ENCODE measurements around the gene TOE1. TPM values are rescaled to one million over a fixed set of nuclear protein-coding genes. Genes with fewer than 3 reads are reported as not detected.
"Not testable (repeated sequence)": the region's sequence is repeated elsewhere in the genome, so short reads cannot be mapped to it uniquely, and the experiment has no call there.

The TOE1 gene
- total RNA-seq (2014; rRNA removed; shearing (Covaris generic)): 28.7 and 30.0 TPM in 2 replicates

DNA sequence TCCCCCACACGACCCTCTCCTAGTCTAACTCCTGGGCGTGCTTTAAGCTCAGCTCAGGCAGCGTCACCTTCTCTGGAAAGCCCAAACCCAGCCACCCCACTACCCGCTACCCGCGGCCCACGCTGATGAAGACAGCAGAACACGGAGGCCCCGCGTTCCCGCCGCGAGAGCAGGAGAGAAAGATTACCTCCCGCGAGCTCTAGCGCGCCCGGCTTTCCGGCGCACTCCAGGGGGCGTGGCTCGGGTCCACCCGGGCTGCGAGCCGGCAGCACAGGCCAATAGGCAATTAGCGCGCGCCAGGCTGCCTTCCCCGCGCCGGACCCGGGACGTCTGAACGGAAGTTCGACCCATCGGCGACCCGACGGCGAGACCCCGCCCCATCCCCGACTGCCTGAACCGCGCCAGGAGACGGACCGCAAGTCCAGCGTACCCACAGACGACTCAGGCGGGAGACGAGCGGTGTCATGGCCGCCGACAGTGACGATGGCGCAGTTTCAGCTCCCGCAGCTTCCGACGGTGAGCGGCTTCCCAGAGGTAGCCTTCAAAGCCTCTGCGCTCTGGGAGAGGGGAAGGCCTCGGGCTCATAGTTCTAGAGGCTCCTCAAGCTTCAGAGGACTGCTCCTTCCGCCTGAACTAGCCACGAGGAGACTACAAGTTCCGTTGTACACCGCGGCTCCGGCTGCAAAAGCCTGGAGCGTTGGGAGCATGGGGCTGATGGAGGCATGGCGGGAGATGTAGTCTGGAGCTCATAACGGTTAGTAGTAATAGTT is at the start of gene TOE1, which contains the start of gene MUTYH:
Gene TOE1 (plus strand): TSS at position 382 of the 770 bp plus-strand sequence. CDS start 83 bp downstream, at position 465.
Gene MUTYH (minus strand): TSS at position 652 of the 770 bp plus-strand sequence. CDS start 5,935 bp downstream, outside the sequence.
- Histone ChIP-seq H3K9me3 (replicated peaks) (no peaks in the 10 kb centered on the region), H3K4me3 (peak within 1 kb of the TSS; percentile 72), H3K36me3 (peaks cover 31% of the 10 kb centered on the region), H3K27me3 (no peaks in the 10 kb centered on the region), H3K4me1 (no peaks in the 10 kb centered on the region; the same call in 1 of the 2 replicates), H3K27ac (peak within 1 kb of the TSS; percentile 90)
- DNase-seq: peak; percentile 95 to 98

DNA sequence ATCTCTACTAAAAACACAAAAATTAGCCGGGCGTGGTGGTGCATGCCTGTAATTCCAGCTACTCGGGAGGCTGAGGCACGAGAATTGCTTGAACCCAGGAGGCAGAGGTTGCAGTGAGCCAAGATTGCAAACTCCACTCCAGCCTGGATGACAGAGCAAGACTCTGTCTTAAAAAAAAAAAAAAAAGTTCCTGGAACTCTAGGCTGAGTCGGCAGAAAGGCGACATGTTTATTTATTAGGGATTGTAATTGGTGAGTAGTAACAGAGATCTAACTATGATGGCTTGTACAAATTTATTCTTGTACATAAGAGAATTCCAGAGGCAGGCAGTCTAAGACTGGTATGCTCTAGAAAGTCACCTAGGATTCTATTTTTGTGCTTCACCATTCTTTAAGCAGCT is 49.0 kb upstream of the TOE1 start:
- not testable (repeated sequence) for H3K9me3 ChIP-seq (replicated peaks); H3K36me3 ChIP-seq; H3K4me3 ChIP-seq; H3K4me1 ChIP-seq; DNase-seq; H3K27ac ChIP-seq; H3K27me3 ChIP-seq

DNA sequence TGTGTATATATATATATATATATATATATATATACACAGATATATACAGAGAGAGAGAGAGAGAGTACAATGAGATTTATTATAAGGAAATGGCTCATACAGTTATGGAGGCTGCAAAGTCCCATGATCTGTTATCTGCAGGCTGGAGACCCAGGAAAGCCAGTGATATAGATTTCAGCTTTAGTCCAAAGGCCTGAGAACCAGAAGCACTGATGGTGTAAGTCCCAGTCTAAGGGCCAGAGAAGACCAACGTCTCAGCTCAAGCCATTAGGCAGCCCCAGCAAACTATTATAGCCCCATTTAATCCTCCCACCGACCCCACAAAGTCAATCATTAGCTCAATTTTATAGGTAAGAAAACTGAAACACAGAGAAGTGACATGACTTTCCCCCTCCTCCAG is 48.3 kb upstream of the TOE1 start:
- no peaks in the 10 kb centered on the region for H3K36me3 ChIP-seq
- no peak for DNase-seq
- H3K27ac ChIP-seq: no peak overlapping the region
- no peak overlapping the region for H3K4me3 ChIP-seq
- H3K4me1 ChIP-seq: no peaks in the 10 kb centered on the region
- no peaks in the 10 kb centered on the region for H3K27me3 ChIP-seq
- H3K9me3 ChIP-seq (replicated peaks): no peaks in the 10 kb centered on the region

DNA sequence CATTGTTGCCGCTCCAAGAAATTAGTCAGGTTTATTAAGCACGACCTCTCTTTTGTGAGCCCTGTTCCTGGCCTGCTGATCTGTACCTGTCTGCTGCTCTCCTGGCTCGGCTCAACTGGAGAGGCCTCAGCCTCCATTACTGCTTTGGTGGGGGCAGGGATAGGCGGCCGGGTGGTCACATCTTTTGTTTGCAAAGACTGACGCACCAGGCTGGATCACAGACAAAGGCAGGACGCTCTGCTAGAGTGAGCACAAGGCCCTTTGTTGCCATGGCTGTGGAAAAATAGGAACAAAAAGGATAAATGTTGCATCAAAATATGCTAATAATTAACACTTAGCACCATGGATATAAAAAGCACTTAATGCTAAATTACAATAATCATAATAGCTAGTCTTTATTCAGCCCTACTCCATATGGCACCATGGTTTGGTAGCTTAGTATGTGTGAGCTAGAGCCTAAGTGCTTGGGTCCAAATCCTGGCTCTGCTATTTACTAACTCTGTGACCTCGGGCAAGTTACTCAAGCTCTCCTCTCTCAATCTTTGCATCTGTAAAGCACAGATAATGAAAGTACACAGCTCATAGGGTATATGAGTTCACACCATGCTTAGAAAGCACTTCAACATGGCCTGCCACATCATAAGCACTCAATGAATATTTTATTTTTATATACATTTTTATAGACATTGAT is 42.2 kb upstream of the TOE1 start:
- Histone ChIP-seq H3K36me3 (no peaks in the 10 kb centered on the region), H3K27me3 (no peaks in the 10 kb centered on the region), H3K27ac (no peak overlapping the region), H3K9me3 (replicated peaks) (no peaks in the 10 kb centered on the region), H3K4me1 (no peaks in the 10 kb centered on the region), H3K4me3 (no peak overlapping the region)
- no peak for DNase-seq

DNA sequence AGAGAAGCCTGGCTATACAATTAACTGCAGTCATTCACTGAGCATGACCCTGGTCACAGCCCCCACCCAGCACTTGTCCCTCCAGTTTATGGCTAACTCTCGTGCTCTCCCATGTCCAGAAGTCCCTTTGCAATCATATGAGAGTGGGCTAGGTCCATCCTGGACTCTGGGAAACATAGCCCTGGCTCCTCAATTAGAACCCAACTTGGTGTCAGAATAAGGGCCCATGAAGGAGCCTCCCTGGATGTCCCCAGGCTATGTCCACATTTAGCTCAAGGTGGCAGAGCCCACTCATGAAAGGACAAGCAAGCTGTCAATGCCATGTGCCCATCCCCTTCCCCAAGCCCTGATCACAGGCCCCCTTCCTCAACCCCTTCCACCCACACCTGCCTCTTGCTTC is 40.7 kb upstream of the TOE1 start:
- H3K36me3 ChIP-seq: no peaks in the 10 kb centered on the region
- DNase-seq: no peak

DNA sequence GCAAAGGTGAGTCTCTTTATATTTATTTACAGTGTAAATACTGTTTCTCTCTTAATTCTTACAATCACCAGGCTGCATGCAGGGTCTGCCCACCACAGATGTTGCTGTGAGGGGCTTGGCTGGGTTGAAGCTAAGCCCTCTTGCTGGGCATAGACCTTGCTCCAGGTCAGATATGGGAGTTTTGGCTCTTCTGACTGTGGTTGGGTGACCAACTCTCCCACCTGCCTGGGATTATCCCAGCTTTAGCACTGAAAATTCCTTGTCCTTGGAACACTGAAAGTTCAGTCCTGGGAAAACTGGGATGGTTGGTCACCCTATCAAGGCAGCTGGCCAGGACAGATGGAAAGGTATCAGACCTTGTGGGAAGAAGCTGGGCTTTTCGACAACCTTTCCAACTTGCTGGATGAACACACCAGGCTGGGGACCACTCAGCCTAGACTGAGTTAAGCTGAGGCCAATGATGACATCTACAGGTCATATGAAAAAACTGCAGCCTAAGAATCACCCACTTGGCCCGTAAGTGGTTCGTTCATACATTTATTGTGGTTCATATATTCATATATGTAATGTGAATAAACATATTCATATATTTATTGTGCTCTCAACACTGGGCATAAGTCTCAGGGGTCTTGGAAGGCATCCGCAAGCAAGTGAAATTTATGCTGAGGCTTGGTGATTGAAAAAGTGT is 39.8 kb upstream of the TOE1 start:
- no peaks in the 10 kb centered on the region for H3K36me3 ChIP-seq
- DNase-seq: peak; percentile 57 to 85
- peaks cover 8% of the 10 kb centered on the region for H3K4me1 ChIP-seq
- no peak overlapping the region for H3K27ac ChIP-seq
- H3K4me3 ChIP-seq: no peak overlapping the region
- no peaks in the 10 kb centered on the region for H3K27me3 ChIP-seq
- no peaks in the 10 kb centered on the region for H3K9me3 ChIP-seq (replicated peaks)

More for the DNA sequence above, 40.7 kb upstream of the TOE1 start:
- Histone ChIP-seq H3K9me3 (replicated peaks) (no peaks in the 10 kb centered on the region), H3K4me1 (peaks cover under 1% of the 10 kb centered on the region; the same call in 1 of the 2 replicates), H3K27me3 (no peaks in the 10 kb centered on the region), H3K4me3 (no peak overlapping the region), H3K27ac (no peak overlapping the region)

DNA sequence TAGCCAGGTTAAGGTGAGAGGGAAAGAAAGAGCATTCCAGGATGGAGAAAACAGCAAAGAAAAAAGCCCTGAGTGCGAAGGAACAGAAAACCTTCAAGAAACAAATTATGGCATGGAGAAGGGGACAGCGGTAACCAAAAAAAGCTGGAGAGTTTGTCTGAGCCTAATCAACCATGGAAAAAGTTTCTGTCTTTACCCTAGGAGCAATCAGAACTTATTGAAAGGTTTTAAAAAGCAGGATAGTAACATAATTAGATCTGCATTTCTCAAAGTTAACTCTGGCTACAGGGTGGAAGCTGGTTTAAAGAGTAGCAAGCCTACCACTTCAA is 39.3 kb upstream of the TOE1 start:
- Histone ChIP-seq H3K36me3 (no peaks in the 10 kb centered on the region), H3K27me3 (no peaks in the 10 kb centered on the region), H3K4me1 (peaks cover 8% of the 10 kb centered on the region), H3K9me3 (replicated peaks) (no peaks in the 10 kb centered on the region), H3K4me3 (no peak overlapping the region), H3K27ac (no peak overlapping the region)
- DNase-seq: no peak

DNA sequence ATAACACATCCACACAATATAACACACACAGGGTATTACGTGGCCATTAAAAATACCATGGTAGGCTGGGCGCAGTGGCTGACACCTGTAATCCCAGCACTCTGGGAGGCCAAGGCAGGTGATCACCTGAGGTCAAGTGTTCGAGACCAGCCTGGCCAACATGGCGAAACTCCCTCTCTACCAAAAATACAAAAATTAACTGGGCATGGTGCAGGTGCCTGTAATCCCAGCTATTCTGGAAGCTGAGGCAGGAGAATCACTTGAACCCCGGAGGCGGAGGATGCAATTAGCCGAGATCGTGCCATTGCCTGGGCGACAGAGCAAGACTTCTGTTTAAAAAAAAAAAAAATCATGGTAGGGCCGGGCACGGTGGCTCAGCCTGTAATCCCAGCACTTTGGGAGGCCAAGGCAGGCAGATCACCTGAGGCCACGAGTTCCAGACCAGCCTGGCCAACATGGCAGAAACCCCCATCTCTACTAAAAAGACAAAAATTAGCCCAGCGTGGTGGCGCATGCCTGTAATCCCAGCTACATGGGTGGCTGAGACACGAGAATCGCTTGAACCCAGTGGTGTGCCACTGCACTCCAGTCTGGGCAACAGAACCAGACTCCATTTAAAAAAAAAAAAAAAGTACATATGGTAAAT is 37.3 kb upstream of the TOE1 start:
- Histone ChIP-seq H3K4me1 (peaks cover 8% of the 10 kb centered on the region), H3K27me3 (no peaks in the 10 kb centered on the region), H3K4me3 (peak overlapping the region; percentile 88), H3K9me3 (replicated peaks) (no peaks in the 10 kb centered on the region), H3K36me3 (no peaks in the 10 kb centered on the region), H3K27ac (no peak overlapping the region)
- DNase-seq: no peak

DNA sequence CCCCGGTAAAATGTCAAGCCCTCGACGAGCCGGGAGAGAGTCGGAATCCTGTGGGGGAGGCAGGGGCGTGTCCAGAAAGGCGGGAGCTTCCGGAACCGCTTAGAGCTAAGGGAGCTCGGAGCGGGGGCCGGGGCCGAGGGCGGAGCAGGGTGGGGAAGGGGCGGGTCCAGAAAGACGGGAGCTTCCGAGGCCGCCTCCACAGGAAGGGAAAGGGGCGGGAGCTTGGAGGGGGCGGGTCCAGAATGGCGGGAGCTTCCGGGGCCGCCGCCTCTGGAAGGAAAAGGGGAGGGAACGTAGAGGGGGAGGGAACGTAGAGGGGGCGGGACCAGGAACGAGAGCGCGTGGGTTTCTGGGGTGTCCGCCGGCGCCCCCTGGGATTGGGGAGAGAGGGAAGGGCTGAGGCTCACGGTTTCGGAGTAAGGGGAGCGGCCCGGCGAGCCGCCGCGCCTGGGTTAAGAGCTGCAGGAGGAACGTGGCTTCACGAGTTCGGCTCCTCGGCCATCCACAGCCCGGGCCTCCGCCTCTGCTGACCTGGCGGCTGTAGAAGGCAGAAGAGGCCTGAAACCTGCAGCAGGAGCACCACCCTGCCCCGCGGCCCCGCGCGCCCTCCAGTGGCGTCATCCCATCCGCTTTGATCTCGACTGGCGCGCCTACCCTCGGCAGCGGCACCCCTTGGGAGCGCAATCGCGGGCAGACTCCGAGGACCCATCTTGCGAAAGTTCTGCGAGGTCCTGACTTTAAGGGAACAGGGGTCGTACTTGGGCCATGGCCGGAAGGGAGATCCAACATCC is 36.3 kb upstream of the TOE1 start:
- H3K36me3 ChIP-seq: no peaks in the 10 kb centered on the region
- peak overlapping the region; percentile 77 for H3K27ac ChIP-seq
- H3K4me1 ChIP-seq: peaks cover 8% of the 10 kb centered on the region
- DNase-seq: peak; percentile 99
- H3K4me3 ChIP-seq: peak overlapping the region; percentile 88
- no peaks in the 10 kb centered on the region for H3K9me3 ChIP-seq (replicated peaks)
- no peaks in the 10 kb centered on the region for H3K27me3 ChIP-seq

DNA sequence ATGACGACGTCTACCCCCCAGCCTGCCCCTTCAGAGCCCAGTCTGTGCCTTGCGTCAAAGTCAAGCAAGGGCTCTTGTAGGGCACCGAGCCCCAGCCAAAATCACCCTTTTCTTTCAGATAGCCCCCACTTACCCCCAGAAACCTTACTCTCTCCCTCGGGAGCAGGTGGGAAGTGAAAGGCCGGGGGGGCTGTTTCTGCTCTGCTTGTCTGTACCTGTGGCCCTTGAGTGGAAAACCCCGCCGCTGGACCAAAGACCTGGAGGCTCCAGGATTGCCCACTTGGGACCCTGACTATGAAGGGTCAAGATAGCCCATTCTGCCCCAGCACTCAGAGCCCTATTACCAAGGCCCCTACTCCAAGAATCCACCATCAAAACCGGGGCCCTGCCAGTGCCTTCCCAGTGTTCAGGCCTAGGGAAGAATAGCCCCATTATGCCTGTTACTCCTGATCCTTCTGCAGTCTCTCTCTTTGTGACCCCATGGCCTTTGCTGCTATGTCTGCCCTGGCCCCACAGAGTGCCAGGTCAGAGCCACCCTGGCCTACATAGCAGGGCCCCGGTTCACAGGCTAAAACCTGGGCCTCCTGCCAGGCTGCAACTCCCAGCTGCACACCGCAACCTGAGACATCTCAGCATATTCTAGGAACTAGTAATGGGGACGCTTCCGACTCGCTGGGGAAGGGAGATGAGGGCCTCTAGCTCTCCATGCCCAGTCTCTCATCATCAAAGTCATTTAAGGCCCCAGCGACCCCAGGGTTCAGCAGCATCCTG is 35.5 kb upstream of the TOE1 start:
- H3K4me1 ChIP-seq: peaks cover 8% of the 10 kb centered on the region
- H3K4me3 ChIP-seq: peak overlapping the region; percentile 88
- H3K27ac ChIP-seq: peak overlapping the region; percentile 77
- H3K9me3 ChIP-seq (replicated peaks): no peaks in the 10 kb centered on the region
- no peaks in the 10 kb centered on the region for H3K36me3 ChIP-seq
- no peaks in the 10 kb centered on the region for H3K27me3 ChIP-seq
- DNase-seq: peak; percentile 47 to 70

DNA sequence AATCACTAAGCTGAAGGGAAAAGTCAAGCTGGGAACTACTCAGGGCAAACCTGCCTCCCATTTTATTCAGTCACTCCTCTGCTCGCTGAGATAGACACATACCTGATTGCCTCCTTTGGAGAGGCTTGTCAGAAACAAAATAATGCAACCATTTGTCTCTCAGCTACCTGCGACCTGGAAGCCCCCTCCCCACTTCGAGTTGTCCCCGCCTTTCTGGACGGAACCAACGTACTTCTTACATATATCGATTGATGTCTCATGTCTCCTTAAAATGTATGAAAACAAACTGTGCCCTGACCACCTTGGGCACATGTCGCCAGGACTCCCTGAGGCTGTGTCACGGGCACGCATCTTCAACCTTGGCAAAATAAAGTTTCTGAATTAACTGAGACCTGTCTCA is 34.7 kb upstream of the TOE1 start:
- Histone ChIP-seq H3K9me3 (replicated peaks) (no peaks in the 10 kb centered on the region), H3K4me3 (no peak overlapping the region), H3K4me1 (peaks cover 8% of the 10 kb centered on the region), H3K27ac (no peak overlapping the region), H3K36me3 (no peaks in the 10 kb centered on the region), H3K27me3 (no peaks in the 10 kb centered on the region)
- no peak for DNase-seq

DNA sequence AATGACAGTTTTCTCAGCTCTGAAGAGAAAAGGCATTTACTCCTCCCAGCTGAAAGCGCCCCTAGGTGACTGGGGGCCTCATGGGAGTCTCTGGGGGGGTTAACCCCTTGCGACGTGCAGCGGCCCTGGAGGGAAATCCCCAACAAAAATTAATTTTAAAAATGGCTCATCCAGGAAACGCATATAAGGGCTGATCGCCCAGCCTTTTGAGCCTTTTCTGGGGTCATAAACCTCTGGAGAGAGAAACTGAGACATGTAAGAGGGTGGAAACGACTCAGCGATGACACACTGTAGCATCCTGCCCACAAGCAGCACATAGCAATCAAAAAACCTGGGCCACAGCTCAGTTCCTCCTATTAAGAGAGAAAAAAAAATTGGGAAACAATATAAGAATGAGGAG is 33.7 kb upstream of the TOE1 start:
- Histone ChIP-seq H3K9me3 (replicated peaks) (no peaks in the 10 kb centered on the region), H3K27me3 (no peaks in the 10 kb centered on the region), H3K27ac (no peak overlapping the region), H3K36me3 (no peaks in the 10 kb centered on the region), H3K4me1 (peaks cover 8% of the 10 kb centered on the region), H3K4me3 (no peak overlapping the region)
- DNase-seq: no peak

DNA sequence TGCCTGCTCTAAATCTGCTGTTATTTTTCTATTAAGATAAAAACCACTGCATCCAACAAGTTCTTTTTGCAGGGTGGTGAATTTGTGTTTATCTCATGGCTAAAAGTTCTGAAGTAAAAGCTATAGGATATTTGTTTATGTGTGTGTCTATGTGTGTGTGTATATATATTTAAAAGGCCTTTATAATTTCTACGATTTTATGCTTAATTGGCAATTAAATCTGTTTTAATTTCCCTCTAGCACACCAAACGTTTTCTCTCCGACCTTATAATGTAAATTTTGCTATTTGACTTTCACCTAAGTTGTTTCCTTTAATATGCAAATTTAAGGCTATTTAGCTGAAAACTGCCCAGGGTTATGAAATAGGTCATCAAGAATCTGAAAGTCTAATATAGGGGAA is 33.1 kb upstream of the TOE1 start:
- Histone ChIP-seq H3K4me1 (peaks cover 8% of the 10 kb centered on the region), H3K36me3 (no peaks in the 10 kb centered on the region), H3K27me3 (no peaks in the 10 kb centered on the region), H3K4me3 (no peak overlapping the region), H3K9me3 (replicated peaks) (no peaks in the 10 kb centered on the region), H3K27ac (no peak overlapping the region)
- no peak for DNase-seq
